ENCODE data around the gene C4BPA. TPM values are rescaled to one million over a fixed set of nuclear protein-coding genes. Genes with fewer than 3 reads are reported as not detected.

Gene C4BPA
- total and polyA plus RNA-seq, 2 of the 4 experiments (the other 2 are of a cell fraction) = not detected

DNA sequence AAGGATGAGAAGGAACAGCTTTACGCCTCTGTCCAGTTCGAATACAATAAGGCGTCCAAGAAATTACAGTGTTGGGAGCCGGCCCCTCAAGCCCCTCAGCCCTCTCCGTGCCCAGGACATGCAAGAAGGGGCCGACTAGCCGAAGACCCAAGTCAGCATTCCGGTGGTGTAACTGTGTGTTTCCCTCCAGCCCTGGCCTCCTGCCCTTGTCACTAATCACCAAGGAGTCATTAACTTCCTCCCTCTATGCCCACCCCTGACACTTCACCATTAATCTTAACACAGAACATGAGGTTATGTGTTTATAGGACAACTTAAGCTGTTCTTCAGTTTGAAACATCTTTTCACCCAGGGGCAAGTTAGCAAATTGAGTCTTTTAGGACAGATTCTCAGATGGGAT lies 31.8 kb upstream of the C4BPA start:
- in situ Hi-C loops (cut with MboI; ENCODE audit: low sequenced_read_pairs) (no loop called here), intact Hi-C loops (cut with micrococcal nuclease) (loop anchor here (10.0 kb wide), 2 partner anchors 157 to 317 kb away; no protein-coding TSS in a partner anchor), dilution Hi-C loops (cut with HindIII; ENCODE audit: low sequenced_read_pairs, unreplicated experiment) (no loop called here)
- H2AK5ac ChIP-seq (ENCODE audit: low read depth, low read length) = no peak overlapping the region
- H2BK120ac ChIP-seq (ENCODE audit: low read depth, low read length) = no peak overlapping the region
- no peaks in the 10 kb centered on the region for H3K9me3 ChIP-seq (ENCODE audit: control insufficient read depth, insufficient read depth, low read length)
- H4K20me1 ChIP-seq (ENCODE audit: insufficient read depth, low read length) = no peaks in the 10 kb centered on the region
- no peak overlapping the region for H2BK15ac ChIP-seq (ENCODE audit: low read depth, low read length)
- no peak overlapping the region for H3K27ac ChIP-seq (ENCODE audit: insufficient read depth, low read length)
- ChIA-PET POLR2A (ENCODE audit: unreplicated experiment) (no interaction called here), CTCF (interaction anchor here (1.0 kb wide), 1 partner anchor 93 kb away, joined by 3 read pairs; no protein-coding TSS in a partner anchor)
- TF ChIP-seq RFX5 (IDR thresholded peaks at IDR 0.05; ENCODE audit: low read depth, low read length) = no peak
- no peak for TF ChIP-seq RAD21 (IDR thresholded peaks at IDR 0.05; ENCODE audit: low read length)
- no peak for TF ChIP-seq BHLHE40 (IDR thresholded peaks at IDR 0.05; ENCODE audit: low read depth, low read length)
- no peak for TF ChIP-seq CHD1 (IDR thresholded peaks at IDR 0.05; ENCODE audit: low read depth, low read length)
- TF ChIP-seq MAZ (IDR thresholded peaks at IDR 0.05; ENCODE audit: borderline replicate concordance, low read depth, low read length) = no peak
- TF ChIP-seq NFE2L2 (IDR thresholded peaks at IDR 0.05; ENCODE audit: low read depth, low read length) = no peak
- TF ChIP-seq MXI1 (IDR thresholded peaks at IDR 0.05; ENCODE audit: borderline replicate concordance, low read depth, low read length) = no peak
- no peak for TF ChIP-seq RCOR1 (IDR thresholded peaks at IDR 0.05; ENCODE audit: insufficient replicate concordance, low read length)
- TF ChIP-seq POLR2A (IDR thresholded peaks at IDR 0.05; ENCODE audit: low read depth, low read length) = no peak
- no peak for TF ChIP-seq SMC3 (IDR thresholded peaks at IDR 0.05; ENCODE audit: low read depth, low read length)
- TF ChIP-seq MAFK (IDR thresholded peaks at IDR 0.05; ENCODE audit: low read depth, low read length) = no peak
- no peak for TF ChIP-seq FOS (IDR thresholded peaks at IDR 0.05; ENCODE audit: low read depth, low read length)
- no peak for TF ChIP-seq CEBPB (IDR thresholded peaks at IDR 0.05; ENCODE audit: low read depth, low read length)
- TF ChIP-seq, protein P1, sequence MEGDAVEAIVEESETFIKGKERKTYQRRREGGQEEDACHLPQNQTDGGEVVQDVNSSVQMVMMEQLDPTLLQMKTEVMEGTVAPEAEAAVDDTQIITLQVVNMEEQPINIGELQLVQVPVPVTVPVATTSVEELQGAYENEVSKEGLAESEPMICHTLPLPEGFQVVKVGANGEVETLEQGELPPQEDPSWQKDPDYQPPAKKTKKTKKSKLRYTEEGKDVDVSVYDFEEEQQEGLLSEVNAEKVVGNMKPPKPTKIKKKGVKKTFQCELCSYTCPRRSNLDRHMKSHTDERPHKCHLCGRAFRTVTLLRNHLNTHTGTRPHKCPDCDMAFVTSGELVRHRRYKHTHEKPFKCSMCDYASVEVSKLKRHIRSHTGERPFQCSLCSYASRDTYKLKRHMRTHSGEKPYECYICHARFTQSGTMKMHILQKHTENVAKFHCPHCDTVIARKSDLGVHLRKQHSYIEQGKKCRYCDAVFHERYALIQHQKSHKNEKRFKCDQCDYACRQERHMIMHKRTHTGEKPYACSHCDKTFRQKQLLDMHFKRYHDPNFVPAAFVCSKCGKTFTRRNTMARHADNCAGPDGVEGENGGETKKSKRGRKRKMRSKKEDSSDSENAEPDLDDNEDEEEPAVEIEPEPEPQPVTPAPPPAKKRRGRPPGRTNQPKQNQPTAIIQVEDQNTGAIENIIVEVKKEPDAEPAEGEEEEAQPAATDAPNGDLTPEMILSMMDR (conservative IDR thresholded peaks at IDR 0.05; ENCODE audit: low read depth, low read length) = no peak
- TF ChIP-seq, protein P2, sequence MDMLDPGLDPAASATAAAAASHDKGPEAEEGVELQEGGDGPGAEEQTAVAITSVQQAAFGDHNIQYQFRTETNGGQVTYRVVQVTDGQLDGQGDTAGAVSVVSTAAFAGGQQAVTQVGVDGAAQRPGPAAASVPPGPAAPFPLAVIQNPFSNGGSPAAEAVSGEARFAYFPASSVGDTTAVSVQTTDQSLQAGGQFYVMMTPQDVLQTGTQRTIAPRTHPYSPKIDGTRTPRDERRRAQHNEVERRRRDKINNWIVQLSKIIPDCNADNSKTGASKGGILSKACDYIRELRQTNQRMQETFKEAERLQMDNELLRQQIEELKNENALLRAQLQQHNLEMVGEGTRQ (IDR thresholded peaks at IDR 0.05; ENCODE audit: low read depth, low read length) = no peak
- TF ChIP-seq, protein P3, sequence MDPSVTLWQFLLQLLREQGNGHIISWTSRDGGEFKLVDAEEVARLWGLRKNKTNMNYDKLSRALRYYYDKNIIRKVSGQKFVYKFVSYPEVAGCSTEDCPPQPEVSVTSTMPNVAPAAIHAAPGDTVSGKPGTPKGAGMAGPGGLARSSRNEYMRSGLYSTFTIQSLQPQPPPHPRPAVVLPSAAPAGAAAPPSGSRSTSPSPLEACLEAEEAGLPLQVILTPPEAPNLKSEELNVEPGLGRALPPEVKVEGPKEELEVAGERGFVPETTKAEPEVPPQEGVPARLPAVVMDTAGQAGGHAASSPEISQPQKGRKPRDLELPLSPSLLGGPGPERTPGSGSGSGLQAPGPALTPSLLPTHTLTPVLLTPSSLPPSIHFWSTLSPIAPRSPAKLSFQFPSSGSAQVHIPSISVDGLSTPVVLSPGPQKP (IDR thresholded peaks at IDR 0.05; ENCODE audit: borderline replicate concordance, low read depth, low read length) = no peak
- H3K27me3 ChIP-seq (ENCODE audit: control insufficient read depth, insufficient read depth, low read length) = no peaks in the 10 kb centered on the region; the same call in 1 of the 2 replicates
- no peak overlapping the region for H3K4me3 ChIP-seq (ENCODE audit: insufficient read depth, low read depth, low read length)
- ATAC-seq (ENCODE audit: low read depth) (no peak), DNase-seq (no peak)
- H4K5ac ChIP-seq (ENCODE audit: low read depth, low read length) = no peak overlapping the region
- no peak overlapping the region for H3K56ac ChIP-seq (ENCODE audit: extremely low read depth, insufficient read depth, low read length)
- H3K4me1 ChIP-seq (ENCODE audit: control insufficient read depth, insufficient read depth, low read length) = no peaks in the 10 kb centered on the region
- no TSS peak for BruUV-seq (replicated peaks)
- no peak overlapping the region for H3K4me2 ChIP-seq (ENCODE audit: low read depth, low read length)
- no peaks in the 10 kb centered on the region for H3K9me1 ChIP-seq (ENCODE audit: insufficient read depth, low read length)
- no peak overlapping the region for H2BK5ac ChIP-seq (ENCODE audit: low read depth, low read length, poor library complexity, severe bottlenecking)
- 83% methylated on average over 5 of the region's 8 CpGs; no CpG with 5 or more reads in 1 of the 2 experiments for WGBS, 2 experiments (ENCODE audit: extremely low coverage in 2 of 2, insufficient read length in 1 of 2)
- no peak overlapping the region for H3K14ac ChIP-seq (replicated peaks; ENCODE audit: low read depth, low read length)
- no peak overlapping the region for H3K18ac ChIP-seq (ENCODE audit: low read depth, low read length)
- H3K36me3 ChIP-seq (ENCODE audit: control insufficient read depth, insufficient read depth, low read length) = no peaks in the 10 kb centered on the region
- H3K23ac ChIP-seq (ENCODE audit: low read depth, low read length) = no peak overlapping the region
- H2AFZ ChIP-seq (replicated peaks; ENCODE audit: low read length, poor library complexity) = no peak overlapping the region
- H2BK20ac ChIP-seq (ENCODE audit: low read depth, low read length) = no peak overlapping the region
- no peak overlapping the region for H3K4ac ChIP-seq (ENCODE audit: low read depth, low read length)
- H3K9ac ChIP-seq (ENCODE audit: low read depth, low read length) = no peak overlapping the region
- no peaks in the 10 kb centered on the region for H3K79me1 ChIP-seq (ENCODE audit: low read depth in 1 of 2, low read length in 2 of 2)
- no peak overlapping the region for H2AK9ac ChIP-seq (replicated peaks; ENCODE audit: low read depth, low read length, poor library complexity)
- no peak overlapping the region for H4K91ac ChIP-seq (ENCODE audit: insufficient read depth, low read depth, low read length)
- no peak overlapping the region for H4K8ac ChIP-seq (ENCODE audit: low read depth in 2 of 2, low read length in 2 of 2)

All from IMR-90 (cell line).